Measurements from ENCODE around the gene CHD9. TPM values are rescaled to one million over a fixed set of nuclear protein-coding genes. Genes with fewer than 3 reads are reported as not detected.

CHD9 gene
- polyA plus RNA-seq, 1 donor from 2014 or later, result 69.3 TPM

- Histone ChIP-seq H3K79me2 (replicated peaks; ENCODE audit: insufficient read depth, low read length) (no peaks in the 10 kb centered on the region), H3F3A (ENCODE audit: insufficient read depth, low read length, poor library complexity, severe bottlenecking) (no peaks in the 10 kb centered on the region), H3K27me3 (ENCODE audit: insufficient read depth, low read depth, low read length) (no peaks in the 10 kb centered on the region), H3K9me3 (ENCODE audit: low read length) (no peaks in the 10 kb centered on the region), H3K4me3 (ENCODE audit: low read length) (no peak overlapping the region), H3K4me2 (ENCODE audit: low read length) (no peak overlapping the region), H3K36me3 (ENCODE audit: insufficient read depth, low read length) (no peaks in the 10 kb centered on the region), H2AFZ (ENCODE audit: low read depth, low read length) (no peak overlapping the region), H3K9ac (ENCODE audit: low read length) (no peak overlapping the region), H3K9me2 (ENCODE audit: insufficient read depth, low read length) (no peaks in the 10 kb centered on the region), H3K27ac (ENCODE audit: low read length) (no peak overlapping the region), H4K20me1 (ENCODE audit: insufficient read depth) (no peaks in the 10 kb centered on the region)
- no peak for TF ChIP-seq RAD21 (conservative IDR thresholded peaks at IDR 0.05)
- TF ChIP-seq CTCF (IDR thresholded peaks at IDR 0.05; ENCODE audit: poor library complexity, severe bottlenecking), result no peak
- no peak for TF ChIP-seq TAF1 (IDR thresholded peaks at IDR 0.05; ENCODE audit: low read depth)
- no peak for TF ChIP-seq SMC3 (conservative IDR thresholded peaks at IDR 0.05; ENCODE audit: poor library complexity)
- TF ChIP-seq MXI1 (conservative IDR thresholded peaks at IDR 0.05; ENCODE audit: poor library complexity, severe bottlenecking), result no peak
- TF ChIP-seq REST (IDR thresholded peaks at IDR 0.05; ENCODE audit: borderline replicate concordance), result no peak
Observed at GRCh38 chr16:53085369-53085843, 30.6 kb downstream of the CHD9 start.

GRCh38 chr16:53085931-53086421 is 31.2 kb downstream of the CHD9 start:
- Histone ChIP-seq H3K9me2 (ENCODE audit: insufficient read depth, low read length) (no peaks in the 10 kb centered on the region), H3F3A (ENCODE audit: insufficient read depth, low read length, poor library complexity, severe bottlenecking) (no peaks in the 10 kb centered on the region), H3K9ac (ENCODE audit: low read length) (no peak overlapping the region), H3K4me2 (ENCODE audit: low read length) (no peak overlapping the region), H3K36me3 (ENCODE audit: insufficient read depth, low read length) (no peaks in the 10 kb centered on the region), H3K79me2 (replicated peaks; ENCODE audit: insufficient read depth, low read length) (no peaks in the 10 kb centered on the region), H3K9me3 (ENCODE audit: low read length) (no peaks in the 10 kb centered on the region), H3K27me3 (ENCODE audit: insufficient read depth, low read depth, low read length) (no peaks in the 10 kb centered on the region), H3K27ac (ENCODE audit: low read length) (no peak overlapping the region), H3K4me3 (ENCODE audit: low read length) (no peak overlapping the region), H2AFZ (ENCODE audit: low read depth, low read length) (no peak overlapping the region), H4K20me1 (ENCODE audit: insufficient read depth) (no peaks in the 10 kb centered on the region)
- TF ChIP-seq RAD21 (conservative IDR thresholded peaks at IDR 0.05), result no peak
- no peak for TF ChIP-seq POLR2AphosphoS5 (IDR thresholded peaks at IDR 0.05)
- no peak for TF ChIP-seq MXI1 (conservative IDR thresholded peaks at IDR 0.05; ENCODE audit: poor library complexity, severe bottlenecking)
- no peak for TF ChIP-seq REST (IDR thresholded peaks at IDR 0.05; ENCODE audit: borderline replicate concordance)
- TF ChIP-seq EP300 (conservative IDR thresholded peaks at IDR 0.05; ENCODE audit: poor library complexity, severe bottlenecking), result no peak
- TF ChIP-seq TAF1 (IDR thresholded peaks at IDR 0.05; ENCODE audit: low read depth), result no peak
- no peak for TF ChIP-seq CTCF (IDR thresholded peaks at IDR 0.05; ENCODE audit: poor library complexity, severe bottlenecking)
- no peak for TF ChIP-seq SMC3 (conservative IDR thresholded peaks at IDR 0.05; ENCODE audit: poor library complexity)
- no peak for TF ChIP-seq EZH2 (IDR thresholded peaks at IDR 0.05; ENCODE audit: borderline replicate concordance, insufficient read depth, low read length, poor library complexity, severe bottlenecking)

Measured in neural cell (in vitro differentiated cells).